A549 treated with GW870086 at 1 μM for 4 hours (cell line): Measurements from ENCODE around the gene TACO1. TPM values are rescaled to one million over a fixed set of nuclear protein-coding genes. Genes with fewer than 3 reads are reported as not detected.

Experiments used
- total RNA-seq: library from RNA; stranded (reverse); fragments of 200-300 nt; extraction: Qiagen RNA extraction; gene quantifications from 5 replicates; pipeline ENCODE4 v1.2.3, GENCODE V29; 2022; ENCODE audit warnings: low read depth

Gene TACO1
- 49.0 to 57.3 TPM (median 55.2 TPM) in 5 replicates for total RNA-seq

DNA sequence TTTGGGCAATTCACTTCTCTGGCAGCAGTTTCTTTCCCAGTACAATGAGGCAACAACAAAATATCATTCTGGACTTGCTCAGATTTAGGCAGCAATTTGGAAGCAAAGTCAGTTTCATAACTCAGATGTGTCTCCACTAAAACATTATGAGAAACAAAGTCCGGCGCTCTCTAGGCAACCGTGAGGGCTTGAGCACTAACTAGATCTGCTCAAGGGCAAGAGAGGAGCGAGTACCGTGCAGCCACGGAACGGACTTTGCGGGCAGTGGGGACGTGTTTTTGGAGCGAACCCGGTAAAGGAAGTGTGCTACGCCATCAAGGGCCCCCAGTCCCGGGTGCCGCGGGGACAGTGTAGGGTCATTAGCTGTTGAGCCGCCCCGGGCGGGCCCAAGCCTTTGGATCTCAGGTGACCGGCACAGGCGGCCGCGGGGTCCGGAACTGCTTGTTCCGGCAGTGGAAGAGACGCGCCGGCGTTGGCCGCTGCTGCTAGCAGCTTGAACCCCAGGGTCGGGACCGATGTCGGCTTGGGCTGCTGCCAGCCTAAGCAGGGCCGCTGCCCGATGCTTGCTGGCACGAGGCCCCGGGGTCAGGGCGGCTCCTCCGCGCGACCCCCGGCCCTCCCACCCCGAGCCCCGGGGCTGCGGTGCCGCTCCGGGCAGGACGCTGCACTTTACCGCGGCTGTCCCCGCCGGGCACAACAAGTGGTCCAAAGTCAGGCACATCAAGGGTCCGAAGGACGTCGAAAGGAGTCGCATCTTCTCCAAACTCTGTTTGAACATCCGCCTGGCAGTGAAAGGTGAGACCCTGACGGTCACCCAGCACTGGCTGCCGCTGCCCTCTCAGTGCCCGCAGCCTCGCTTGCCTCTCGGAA, at the start of gene TACO1:
Gene TACO1, plus strand, starts transcription at position 327 of the 870 bp plus-strand sequence. Its CDS starts 189 bp downstream, at position 516.

DNA sequence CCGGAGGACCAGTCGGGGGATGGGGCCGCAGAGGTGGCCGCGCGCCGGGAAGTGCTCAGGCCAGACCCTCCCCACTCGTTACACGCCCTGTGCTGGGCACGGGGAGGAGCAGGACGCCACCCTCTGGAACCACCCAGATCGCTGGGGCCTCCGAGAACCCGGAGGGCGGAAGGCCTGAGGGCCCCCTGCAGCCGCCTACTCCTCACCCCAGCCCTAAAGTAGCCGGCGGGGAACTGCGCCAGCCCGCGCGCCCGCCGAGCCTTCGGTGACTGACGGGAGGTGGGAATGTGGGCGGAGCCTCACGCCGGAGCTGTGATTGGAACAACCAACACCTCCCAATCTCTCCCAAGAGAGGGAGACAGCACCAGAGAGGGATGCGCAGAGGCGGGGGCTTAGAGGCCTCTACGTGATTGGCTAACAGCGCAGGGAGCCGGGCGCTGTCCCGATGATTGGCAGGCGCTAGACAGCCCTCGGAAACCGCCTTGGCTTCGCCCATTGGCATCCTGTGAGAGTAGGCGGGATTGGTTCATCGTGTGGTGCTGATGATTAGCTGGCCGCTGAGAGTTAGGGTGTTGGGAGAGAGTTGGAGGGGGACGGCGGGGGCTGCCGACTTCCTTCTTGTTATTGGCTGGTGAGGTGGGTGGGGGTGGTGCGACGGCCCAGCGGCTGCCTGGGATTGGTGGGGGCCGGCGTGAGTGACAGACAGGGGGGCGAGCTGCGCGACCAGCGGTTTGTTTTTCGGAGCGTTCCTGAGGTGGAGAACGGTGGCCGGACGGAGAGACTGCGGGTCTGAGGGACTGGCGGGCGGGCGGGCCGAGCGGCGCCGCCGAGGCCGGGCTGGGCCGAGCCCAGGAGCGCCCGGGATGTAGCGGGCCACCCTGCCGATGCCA, 21.2 kb downstream of the TACO1 start, which contains the start of gene MAP3K3:
Gene MAP3K3, plus strand, starts transcription at position 734 of the 890 bp plus-strand sequence. CDS start 343 bp downstream, outside the sequence.

Other genes starting within 250 kb of the TACO1 start
- gene CYB561, start 154.6 kb upstream of the TACO1 start, total RNA-seq: 28.5 to 37.6 TPM (median 35.8 TPM) in 5 replicates
- 0.94 to 2.1 TPM (median 1.7 TPM) in 5 replicates for gene ACE, start 123.8 kb upstream of the TACO1 start, total RNA-seq
- not detected in 5 replicates for gene KCNH6, start 77.5 kb upstream of the TACO1 start, total RNA-seq
- 44.6 to 64.5 TPM (median 55.8 TPM) in 5 replicates for gene DCAF7, start 50.4 kb upstream of the TACO1 start, total RNA-seq
- 13.1 to 17.9 TPM (median 16.0 TPM) in 5 replicates for gene MAP3K3, start 21.5 kb downstream of the TACO1 start, total RNA-seq
- gene LIMD2, start 99.2 kb downstream of the TACO1 start, total RNA-seq: 8.3 to 12.9 TPM (median 11.1 TPM) in 5 replicates
- gene STRADA, start 140.9 kb downstream of the TACO1 start, total RNA-seq: 23.8 to 26.8 TPM (median 25.4 TPM) in 5 replicates
- 88.0 to 123 TPM (median 102 TPM) in 5 replicates for gene CCDC47, start 172.7 kb downstream of the TACO1 start, total RNA-seq
- gene DDX42, start 173.3 kb downstream of the TACO1 start, total RNA-seq: 86.4 to 99.2 TPM (median 98.0 TPM) in 5 replicates
- 205 to 229 TPM (median 215 TPM) in 5 replicates for gene PSMC5, start 226.5 kb downstream of the TACO1 start, total RNA-seq
- gene FTSJ3, start 226.8 kb downstream of the TACO1 start, total RNA-seq: 49.7 to 66.5 TPM (median 55.4 TPM) in 5 replicates
- 50.2 to 63.7 TPM (median 60.2 TPM) in 5 replicates for gene SMARCD2, start 241.8 kb downstream of the TACO1 start, total RNA-seq